ENCODE results near the gene CNOT1. TPM values are rescaled to one million over a fixed set of nuclear protein-coding genes. Genes with fewer than 3 reads are reported as not detected.

CNOT1 gene
- polyA plus RNA-seq (2011; rRNA removed) (133 and 155 TPM in 2 replicates), polyA minus RNA-seq (2011; rRNA and poly(A)+ RNA removed) (353 and 362 TPM in 2 replicates)

GRCh38 chr16:58629733-58630640, at the start of gene CNOT1:
Gene CNOT1, minus strand, starts transcription at chr16:58629826. Its CDS starts 30,489 bp downstream, at chr16:58599337.
- CTCF ChIA-PET, result no interaction called here

GRCh38 chr16:58678716-58679115, 49.1 kb upstream of the CNOT1 start:
- Histone ChIP-seq H3K4me3 (ENCODE audit: low read depth, low read length) (no peak overlapping the region), H3K36me3 (ENCODE audit: control insufficient read depth, insufficient read depth, low read length) (peaks cover 23% of the 10 kb centered on the region), H3K27me3 (ENCODE audit: control insufficient read depth, insufficient read depth, low read length) (no peaks in the 10 kb centered on the region)
- no peak for DNase-seq (ENCODE audit: low read depth)
- ChIA-PET CTCF (interaction anchor here (2.8 kb wide), 1 partner anchor 77 kb away, joined by 18 read pairs; no protein-coding TSS in a partner anchor), POLR2A (no interaction called here)
- TF ChIP-seq, protein P1, sequence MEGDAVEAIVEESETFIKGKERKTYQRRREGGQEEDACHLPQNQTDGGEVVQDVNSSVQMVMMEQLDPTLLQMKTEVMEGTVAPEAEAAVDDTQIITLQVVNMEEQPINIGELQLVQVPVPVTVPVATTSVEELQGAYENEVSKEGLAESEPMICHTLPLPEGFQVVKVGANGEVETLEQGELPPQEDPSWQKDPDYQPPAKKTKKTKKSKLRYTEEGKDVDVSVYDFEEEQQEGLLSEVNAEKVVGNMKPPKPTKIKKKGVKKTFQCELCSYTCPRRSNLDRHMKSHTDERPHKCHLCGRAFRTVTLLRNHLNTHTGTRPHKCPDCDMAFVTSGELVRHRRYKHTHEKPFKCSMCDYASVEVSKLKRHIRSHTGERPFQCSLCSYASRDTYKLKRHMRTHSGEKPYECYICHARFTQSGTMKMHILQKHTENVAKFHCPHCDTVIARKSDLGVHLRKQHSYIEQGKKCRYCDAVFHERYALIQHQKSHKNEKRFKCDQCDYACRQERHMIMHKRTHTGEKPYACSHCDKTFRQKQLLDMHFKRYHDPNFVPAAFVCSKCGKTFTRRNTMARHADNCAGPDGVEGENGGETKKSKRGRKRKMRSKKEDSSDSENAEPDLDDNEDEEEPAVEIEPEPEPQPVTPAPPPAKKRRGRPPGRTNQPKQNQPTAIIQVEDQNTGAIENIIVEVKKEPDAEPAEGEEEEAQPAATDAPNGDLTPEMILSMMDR (IDR thresholded peaks at IDR 0.05; ENCODE audit: insufficient read depth, low read depth, low read length), result no peak

More at GRCh38 chr16:58629733-58630640, at the start of gene CNOT1:
- TF ChIP-seq, protein P1 (IDR thresholded peaks at IDR 0.05; ENCODE audit: insufficient read depth, low read depth, low read length), result no peak
- Histone ChIP-seq H3K36me3 (ENCODE audit: control insufficient read depth, insufficient read depth, low read length) (no peaks in the 10 kb centered on the region), H3K27me3 (ENCODE audit: control insufficient read depth, insufficient read depth, low read length) (no peaks in the 10 kb centered on the region), H3K4me3 (ENCODE audit: low read depth, low read length) (peak within 1 kb of the TSS; percentile 98)
- POLR2A ChIA-PET, result no interaction called here
- peak; percentile 98 for DNase-seq (ENCODE audit: low read depth)

DNA sequence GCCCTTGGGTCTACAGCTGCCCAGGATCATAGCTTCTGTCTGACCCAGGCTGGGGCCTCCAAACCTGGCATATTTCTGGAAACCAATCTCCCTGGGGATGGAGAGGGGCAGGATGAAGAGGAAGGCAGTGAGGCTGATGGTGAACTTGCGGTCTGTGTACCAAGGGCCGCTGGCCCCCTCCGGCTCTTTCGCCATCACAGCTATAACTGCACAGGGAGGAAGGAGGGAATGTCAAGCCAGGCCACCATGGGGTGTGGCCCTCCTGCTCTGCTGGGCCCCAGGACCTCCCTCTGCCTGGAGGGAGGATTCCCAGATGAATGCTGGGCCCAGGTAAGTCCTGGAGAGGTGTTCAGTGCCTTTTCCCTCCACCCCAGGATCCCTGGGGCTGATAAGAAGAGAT, 48.6 kb upstream of the CNOT1 start:
- TF ChIP-seq, protein P1 (IDR thresholded peaks at IDR 0.05; ENCODE audit: insufficient read depth, low read depth, low read length), result no peak
- POLR2A ChIA-PET, result no interaction called here
- no peak overlapping the region for H3K4me3 ChIP-seq (ENCODE audit: low read depth, low read length)
- CTCF ChIA-PET, result interaction anchor here (2.8 kb wide), 1 partner anchor 78 kb away, joined by 18 read pairs; no protein-coding TSS in a partner anchor
- peaks cover 23% of the 10 kb centered on the region for H3K36me3 ChIP-seq (ENCODE audit: control insufficient read depth, insufficient read depth, low read length)
- H3K27me3 ChIP-seq (ENCODE audit: control insufficient read depth, insufficient read depth, low read length), result no peaks in the 10 kb centered on the region
- no peak for DNase-seq (ENCODE audit: low read depth)

- Histone ChIP-seq H3K4me3 (ENCODE audit: low read depth, low read length) (no peak overlapping the region), H3K36me3 (ENCODE audit: control insufficient read depth, insufficient read depth, low read length) (peaks cover 19% of the 10 kb centered on the region), H3K27me3 (ENCODE audit: control insufficient read depth, insufficient read depth, low read length) (no peaks in the 10 kb centered on the region)
- ChIA-PET CTCF (interaction anchor here (0.8 to 1.9 kb wide), 4 partner anchors 9 to 334 kb away, joined by 3 to 7 read pairs (median 4); no protein-coding TSS in a partner anchor), POLR2A (no interaction called here)
- TF ChIP-seq, protein P1 (IDR thresholded peaks at IDR 0.05; ENCODE audit: insufficient read depth, low read depth, low read length), result no peak
- no peak for DNase-seq (ENCODE audit: low read depth)
These were observed 41.4 kb upstream of the CNOT1 start for GRCh38 chr16:58670946-58671583.

DNA sequence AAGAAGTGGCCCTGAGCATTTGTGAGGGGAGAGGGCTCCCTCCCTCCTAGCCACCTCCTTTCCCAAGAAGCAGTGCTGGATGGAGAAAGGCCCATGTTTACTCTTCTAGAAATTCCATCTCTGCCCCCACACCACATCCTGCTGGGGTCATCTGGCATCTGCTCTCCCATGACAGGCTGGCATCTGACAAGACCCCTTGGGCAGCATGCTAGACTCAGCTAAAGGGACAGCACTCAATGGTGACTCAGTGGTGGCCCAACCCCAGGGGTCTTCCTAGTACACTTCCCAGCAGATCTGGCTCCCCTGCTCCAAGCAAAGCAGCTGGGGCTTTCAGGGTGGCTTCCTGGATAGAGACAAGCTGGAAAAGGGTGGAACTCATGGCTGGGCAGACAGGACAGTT, 40.6 kb upstream of the CNOT1 start:
- CTCF ChIA-PET, result interaction anchor here (1.7 to 1.9 kb wide), 3 partner anchors 8 to 334 kb away, joined by 5 to 7 read pairs (median 6); no protein-coding TSS in a partner anchor
- Histone ChIP-seq H3K27me3 (ENCODE audit: control insufficient read depth, insufficient read depth, low read length) (no peaks in the 10 kb centered on the region), H3K36me3 (ENCODE audit: control insufficient read depth, insufficient read depth, low read length) (peaks cover 12% of the 10 kb centered on the region), H3K4me3 (ENCODE audit: low read depth, low read length) (no peak overlapping the region)
- POLR2A ChIA-PET, result no interaction called here
- no peak for DNase-seq (ENCODE audit: low read depth)
- TF ChIP-seq, protein P1 (IDR thresholded peaks at IDR 0.05; ENCODE audit: insufficient read depth, low read depth, low read length), result no peak
